Suprapubic skin (tissue), 4 donors: ENCODE data around the gene SIRT7. TPM values are rescaled to one million over a fixed set of nuclear protein-coding genes. Genes with fewer than 3 reads are reported as not detected.

Source experiments
- DNase-seq, 2 donors: peaks; one replicate each; pipeline ENCODE4 v3.0.0-alpha.2; 2019; ENCODE audit warnings: low spot score in 2 of 2
- H3K27ac ChIP-seq: fragments of 200-600 bp; sonication (generic); one replicate; pipeline ENCODE4 v1.5.1; 2019
- H3K27me3 ChIP-seq: fragments of 200-600 bp; sonication (generic); one replicate; pipeline ENCODE4 v1.5.1; 2019
- H3K36me3 ChIP-seq: fragments of 200-600 bp; sonication (generic); one replicate; pipeline ENCODE4 v1.5.1; 2019
- H3K4me1 ChIP-seq: fragments of 200-600 bp; sonication (generic); one replicate; pipeline ENCODE4 v1.5.1; 2019
- H3K4me3 ChIP-seq: fragments of 200-600 bp; sonication (generic); one replicate; pipeline ENCODE4 v1.5.1; 2019; ENCODE audit warnings: mild to moderate bottlenecking
- H3K9me3 ChIP-seq: fragments of 200-600 bp; sonication (generic); one replicate; pipeline ENCODE4 v1.5.1; 2019
- EP300 ChIP-seq: sonication (generic); formaldehyde crosslinking; IDR thresholded peaks from one replicate; pipeline ENCODE4 v1.6.1; 2017; ENCODE audit warnings: antibody characterized with exemption
- POLR2A ChIP-seq, 2 donors: fragments of 450-650 bp; IDR thresholded peaks; one replicate each; pipeline ENCODE4 v1.6.1; 2017; ENCODE audit warnings: antibody characterized with exemption in 2 of 2, mild to moderate bottlenecking in 2 of 2, moderate library complexity in 2 of 2
- POLR2AphosphoS5 ChIP-seq, 3 donors: sonication (generic); formaldehyde crosslinking; IDR thresholded peaks; one replicate each; pipeline ENCODE4 v1.6.1; 2017; ENCODE audit warnings: antibody characterized with exemption in 3 of 3
- WGBS: methylation state at CpG from one replicate; pipeline ENCODE4 v1.1.5; 2018; 5-methylcytosine and 5-hydroxymethylcytosine counted together
- total RNA-seq, 4 donors: library from RNA; depleted of rRNA; stranded (reverse); fragments of >200 nt; gene quantifications; one replicate each; pipeline ENCODE4 v1.1.0, GENCODE V29; 2016
- TF ChIP-seq, protein P1 (sequence below), 2 donors: fragments of 200-600 bp in 1 of 2; fragments of 450-650 bp in 1 of 2; sonication (generic) in 1 of 2; IDR thresholded peaks; one replicate each; pipeline ENCODE4 v1.5.1; 2016 to 2019; ENCODE audit warnings: antibody characterized with exemption in 2 of 2, mild to moderate bottlenecking in 1 of 2, moderate library complexity in 1 of 2

Gene SIRT7
- total RNA-seq, 4 donors from 2014 or later, result 30.7 to 52.4 (median 38.9) TPM

DNA sequence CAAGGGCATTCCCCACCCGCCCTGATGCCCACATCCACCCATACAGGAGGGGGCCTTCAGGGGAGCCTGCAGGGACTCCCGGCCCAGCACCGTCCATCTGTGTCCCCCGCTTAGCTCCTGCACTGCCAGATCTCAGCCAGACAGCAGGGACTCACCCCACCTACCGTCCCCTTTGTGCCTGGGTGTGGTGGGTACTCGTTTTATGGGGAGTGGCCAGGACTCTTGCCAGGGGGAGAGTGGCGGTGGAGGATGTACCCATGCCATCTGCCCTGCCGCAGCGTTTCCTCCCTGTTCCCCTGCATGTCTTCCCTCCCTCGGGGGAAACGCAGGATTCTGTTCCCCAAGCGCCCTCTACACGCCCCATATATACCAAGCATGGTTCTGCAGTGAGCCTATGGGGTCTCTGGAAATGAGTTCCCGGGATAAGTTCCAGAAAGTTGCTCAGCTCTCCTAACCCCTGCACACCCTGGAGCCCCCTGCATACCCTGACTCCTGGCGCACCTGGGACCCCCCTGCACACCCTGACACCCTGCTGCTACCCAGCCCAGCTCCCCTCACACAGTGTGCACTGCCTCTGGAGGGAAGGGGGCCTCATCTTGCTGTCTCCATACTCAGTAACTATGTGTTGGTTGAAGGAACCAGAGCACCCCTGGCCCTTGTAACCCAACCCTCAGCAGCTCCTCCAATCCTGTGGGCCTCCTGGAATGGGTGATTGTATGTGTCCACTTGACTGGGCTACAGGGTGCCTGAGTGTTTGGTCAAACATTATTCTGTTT is 13.8 kb upstream of the SIRT7 start:
- no peaks in the 10 kb centered on the region for H3K36me3 ChIP-seq
- no CpG with 5 or more reads among the region's 15 CpGs for WGBS
- H3K27ac ChIP-seq, result no peak overlapping the region
- peaks cover 26% of the 10 kb centered on the region for H3K4me1 ChIP-seq
- no peaks in the 10 kb centered on the region for H3K9me3 ChIP-seq
- H3K4me3 ChIP-seq, result no peak overlapping the region
- DNase-seq, result no peak
- H3K27me3 ChIP-seq, result no peaks in the 10 kb centered on the region
- TF ChIP-seq, protein P1, sequence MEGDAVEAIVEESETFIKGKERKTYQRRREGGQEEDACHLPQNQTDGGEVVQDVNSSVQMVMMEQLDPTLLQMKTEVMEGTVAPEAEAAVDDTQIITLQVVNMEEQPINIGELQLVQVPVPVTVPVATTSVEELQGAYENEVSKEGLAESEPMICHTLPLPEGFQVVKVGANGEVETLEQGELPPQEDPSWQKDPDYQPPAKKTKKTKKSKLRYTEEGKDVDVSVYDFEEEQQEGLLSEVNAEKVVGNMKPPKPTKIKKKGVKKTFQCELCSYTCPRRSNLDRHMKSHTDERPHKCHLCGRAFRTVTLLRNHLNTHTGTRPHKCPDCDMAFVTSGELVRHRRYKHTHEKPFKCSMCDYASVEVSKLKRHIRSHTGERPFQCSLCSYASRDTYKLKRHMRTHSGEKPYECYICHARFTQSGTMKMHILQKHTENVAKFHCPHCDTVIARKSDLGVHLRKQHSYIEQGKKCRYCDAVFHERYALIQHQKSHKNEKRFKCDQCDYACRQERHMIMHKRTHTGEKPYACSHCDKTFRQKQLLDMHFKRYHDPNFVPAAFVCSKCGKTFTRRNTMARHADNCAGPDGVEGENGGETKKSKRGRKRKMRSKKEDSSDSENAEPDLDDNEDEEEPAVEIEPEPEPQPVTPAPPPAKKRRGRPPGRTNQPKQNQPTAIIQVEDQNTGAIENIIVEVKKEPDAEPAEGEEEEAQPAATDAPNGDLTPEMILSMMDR (IDR thresholded peaks at IDR 0.05), result no peak
- TF ChIP-seq EP300 (no peak), POLR2A (IDR thresholded peaks at IDR 0.05) (no peak), POLR2AphosphoS5 (IDR thresholded peaks at IDR 0.05) (no peak)

DNA sequence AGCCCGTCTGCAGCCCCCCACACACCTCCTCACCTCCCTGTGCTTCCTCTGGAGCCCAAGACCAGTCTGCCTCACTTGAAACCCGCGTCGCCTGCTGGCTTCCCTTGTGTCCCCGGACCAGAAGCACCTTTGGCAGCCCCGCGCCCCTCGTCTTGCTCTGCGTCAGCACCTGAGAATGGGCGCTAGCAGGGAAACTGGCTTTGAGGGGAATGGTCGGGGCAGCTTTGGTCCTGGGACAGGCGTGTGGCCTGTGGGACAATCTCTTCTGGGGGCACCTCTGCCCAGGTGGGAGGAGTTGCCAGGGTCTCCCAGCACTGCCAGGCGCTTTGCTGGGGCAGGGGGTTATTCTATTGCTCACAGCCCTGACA is 13.2 kb upstream of the SIRT7 start:
- no peak for TF ChIP-seq POLR2A (IDR thresholded peaks at IDR 0.05)
- TF ChIP-seq EP300, result no peak
- TF ChIP-seq POLR2AphosphoS5 (IDR thresholded peaks at IDR 0.05), result no peak
- TF ChIP-seq, protein P1 (IDR thresholded peaks at IDR 0.05), result no peak
- WGBS, result 59% methylated on average over 6 of the region's 13 CpGs
- Histone ChIP-seq H3K36me3 (no peaks in the 10 kb centered on the region), H3K9me3 (no peaks in the 10 kb centered on the region), H3K27me3 (no peaks in the 10 kb centered on the region), H3K27ac (no peak overlapping the region), H3K4me3 (no peak overlapping the region), H3K4me1 (peaks cover 28% of the 10 kb centered on the region)
- DNase-seq, result no peak

DNA sequence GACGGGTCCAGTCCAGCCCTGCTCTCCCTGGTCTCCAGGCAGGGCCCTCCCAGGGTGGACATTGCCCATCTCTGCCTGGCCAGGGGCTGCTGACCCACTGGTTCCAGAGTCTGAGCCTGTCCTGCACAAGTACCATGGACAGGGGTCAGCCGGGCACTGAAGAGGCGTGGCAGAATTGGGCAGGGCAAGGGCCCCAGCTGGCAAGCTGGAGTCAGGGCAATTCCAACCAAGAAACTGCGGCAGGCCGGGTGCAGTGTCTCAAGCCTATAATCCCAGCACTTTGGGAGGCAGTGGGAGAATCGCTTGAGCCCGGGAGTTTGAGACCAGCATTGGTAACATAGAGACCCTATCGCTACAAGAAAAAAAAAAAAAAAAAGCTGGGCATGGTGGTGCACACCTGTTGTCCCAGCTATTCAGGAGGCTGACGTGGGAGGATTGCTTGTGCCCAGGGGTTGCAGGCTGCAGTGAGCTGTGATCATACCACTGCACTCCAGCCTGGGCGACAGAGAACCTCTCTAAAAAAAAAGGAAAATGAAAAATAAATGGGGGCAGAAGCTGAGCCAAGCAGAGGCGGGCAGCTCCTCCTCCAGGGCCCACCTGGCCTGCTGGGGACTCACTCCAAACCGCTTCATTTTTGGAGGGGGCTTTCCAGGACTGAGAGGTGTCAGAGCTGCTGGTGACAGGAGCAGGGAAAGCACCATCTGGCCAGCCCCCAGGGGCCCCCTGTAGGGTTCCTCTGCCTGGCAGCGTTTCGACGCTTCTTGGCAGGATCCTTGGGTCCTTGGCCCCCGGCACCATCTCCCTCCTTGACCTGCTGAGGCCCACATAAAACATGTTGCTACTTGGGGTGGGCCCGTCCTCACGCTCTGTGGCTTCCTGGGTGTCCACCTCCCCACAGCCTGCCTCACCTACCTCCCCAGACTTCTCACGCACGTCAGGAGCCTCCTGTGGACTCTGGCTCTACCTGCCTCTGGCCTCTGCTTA is 12.5 kb upstream of the SIRT7 start:
- H3K4me3 ChIP-seq, result no peak overlapping the region
- peaks cover 35% of the 10 kb centered on the region for H3K4me1 ChIP-seq
- no peaks in the 10 kb centered on the region for H3K27me3 ChIP-seq
- no peaks in the 10 kb centered on the region for H3K36me3 ChIP-seq
- TF ChIP-seq POLR2A (IDR thresholded peaks at IDR 0.05) (no peak), POLR2AphosphoS5 (IDR thresholded peaks at IDR 0.05) (no peak), EP300 (no peak)
- TF ChIP-seq, protein P1 (IDR thresholded peaks at IDR 0.05), result no peak
- no peaks in the 10 kb centered on the region for H3K9me3 ChIP-seq
- DNase-seq, result no peak
- 75% methylated on average over 19 of the region's 20 CpGs for WGBS
- H3K27ac ChIP-seq, result no peak overlapping the region

DNA sequence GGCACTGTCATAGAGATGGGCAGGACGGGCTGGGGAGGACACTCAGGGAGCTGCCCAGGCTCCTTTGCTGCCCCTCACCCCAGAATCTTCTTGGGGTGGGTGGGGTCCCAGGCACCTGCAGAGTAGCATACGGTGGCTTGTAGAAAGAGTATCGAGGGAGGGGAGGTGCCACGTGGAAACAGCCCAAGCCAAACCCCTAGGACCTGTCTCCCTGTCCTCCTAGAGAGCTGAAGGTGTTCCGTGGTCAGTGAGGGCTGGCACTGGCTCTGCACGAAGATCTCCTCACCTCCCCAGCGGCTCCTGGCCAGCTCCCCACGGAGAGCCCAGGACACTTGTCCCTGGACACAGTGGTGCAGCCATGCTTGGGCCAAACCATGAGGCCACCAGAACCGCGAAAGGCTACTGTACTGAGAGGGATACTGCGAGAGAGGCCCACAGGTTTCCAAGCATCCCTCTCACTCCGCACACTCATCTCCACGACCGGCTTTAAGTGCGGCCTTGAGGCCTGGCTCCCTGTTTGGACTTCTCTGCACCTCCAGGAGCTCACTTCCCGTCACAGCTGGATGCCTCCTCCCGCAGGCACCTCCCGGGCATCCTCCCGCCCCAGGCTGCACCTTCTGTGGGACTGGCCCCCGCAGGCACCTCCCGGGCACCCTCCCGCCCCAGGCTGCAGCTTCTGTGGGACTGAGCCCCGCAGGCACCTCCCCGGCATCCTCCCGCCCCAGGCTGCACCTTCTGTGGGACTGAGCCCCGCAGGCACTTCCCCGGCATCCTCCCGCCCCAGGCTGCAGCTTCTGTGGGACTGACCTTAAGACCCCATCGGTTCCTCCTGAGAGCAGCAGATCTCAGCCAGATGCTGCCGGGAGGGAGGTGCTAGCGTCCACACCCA is 11.5 kb upstream of the SIRT7 start:
- Histone ChIP-seq H3K36me3 (no peaks in the 10 kb centered on the region), H3K9me3 (no peaks in the 10 kb centered on the region), H3K4me1 (peaks cover 45% of the 10 kb centered on the region), H3K27ac (no peak overlapping the region), H3K4me3 (no peak overlapping the region), H3K27me3 (no peaks in the 10 kb centered on the region)
- DNase-seq, result no peak
- 81% methylated on average over 24 of the region's 31 CpGs for WGBS
- TF ChIP-seq, protein P1 (IDR thresholded peaks at IDR 0.05), result no peak
- TF ChIP-seq EP300 (no peak), POLR2AphosphoS5 (IDR thresholded peaks at IDR 0.05) (no peak), POLR2A (IDR thresholded peaks at IDR 0.05) (no peak)
